NT2/D1 (cell line): ENCODE data around the gene OR2T33.

Experiments used
- SUZ12 ChIP-seq: IDR thresholded peaks from 2 replicates; pipeline ENCODE4 v1.6.1; 2011; ENCODE audit not compliant: insufficient read length, insufficient read depth; ENCODE audit errors: extremely low read depth
- ZNF274 ChIP-seq: IDR thresholded peaks from 2 replicates; pipeline ENCODE4 v1.6.1; 2011; ENCODE audit warnings: mild to moderate bottlenecking, low read depth, low read length

DNA sequence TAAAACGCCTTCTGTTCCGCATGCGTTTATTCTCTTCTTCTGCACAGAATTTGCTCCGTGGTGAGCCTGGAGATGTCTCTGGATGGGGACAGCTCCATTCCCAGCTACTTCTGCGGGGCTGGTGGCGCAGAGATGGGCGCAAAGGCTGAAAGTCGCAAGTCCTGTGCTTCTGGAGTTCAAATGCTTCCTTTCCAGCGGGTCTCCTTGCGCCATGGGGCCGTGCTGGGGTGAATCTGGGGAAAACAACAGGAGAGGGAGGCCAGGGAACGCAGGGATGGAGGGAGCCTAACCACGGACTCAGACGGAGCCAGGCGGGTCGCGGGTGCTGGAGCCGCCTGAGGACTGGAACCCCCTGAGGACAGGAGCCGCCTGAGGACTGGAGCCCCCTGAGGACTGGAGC is 28.3 kb upstream of the OR2T33 start:
- TF ChIP-seq SUZ12 = no peak
- no peak for TF ChIP-seq ZNF274
